Trophoblast cell (in vitro differentiated cells and primary cell): ENCODE results near the gene HIF3A.

Experiments
- DNase-seq, 2 donors: peaks; one replicate each; pipeline ENCODE4 v3.0.0-alpha.2; 2016
- H2AFZ ChIP-seq: 2 replicates; pipeline ENCODE4 v1.6.1; 2013; ENCODE audit warnings: low read length, moderate library complexity, mild to moderate bottlenecking; ENCODE audit not compliant: insufficient read depth, poor library complexity
- H2AK5ac ChIP-seq: 2 replicates; pipeline ENCODE4 v1.6.1; 2013; ENCODE audit warnings: mild to moderate bottlenecking, low read length
- H2BK120ac ChIP-seq: 2 replicates; pipeline ENCODE4 v1.6.1; 2013; ENCODE audit warnings: low read length, mild to moderate bottlenecking, moderate library complexity; ENCODE audit not compliant: insufficient read depth, poor library complexity
- H2BK12ac ChIP-seq: 2 replicates; pipeline ENCODE4 v1.6.1; 2013; ENCODE audit warnings: mild to moderate bottlenecking, low read length, moderate library complexity
- H2BK5ac ChIP-seq: 2 replicates; pipeline ENCODE4 v1.6.1; 2013; ENCODE audit warnings: low read length, low read depth, moderate library complexity, mild to moderate bottlenecking; ENCODE audit not compliant: poor library complexity
- H3K14ac ChIP-seq: 2 replicates; pipeline ENCODE4 v1.6.1; 2013; ENCODE audit warnings: mild to moderate bottlenecking, low read length
- H3K18ac ChIP-seq: 2 replicates; pipeline ENCODE4 v1.6.1; 2013; ENCODE audit warnings: mild to moderate bottlenecking, low read length
- H3K23ac ChIP-seq: 2 replicates; pipeline ENCODE4 v1.6.1; 2013; ENCODE audit warnings: low read length
- H3K27ac ChIP-seq: 2 replicates; pipeline ENCODE4 v1.5.1; 2013; ENCODE audit warnings: low read depth, mild to moderate bottlenecking, inconsistent platforms, low read length, moderate library complexity
- H3K27me3 ChIP-seq: 2 replicates; pipeline ENCODE4 v1.6.1; 2013; ENCODE audit warnings: inconsistent platforms, mild to moderate bottlenecking, low read length, moderate library complexity; ENCODE audit not compliant: insufficient read depth
- H3K36me3 ChIP-seq, 2 experiments: 1 replicate in 1 of 2; 2 replicates in 1 of 2; pipeline ENCODE4 v1.6.1; 2013; ENCODE audit warnings: low read length in 2 of 2, mild to moderate bottlenecking in 2 of 2, moderate library complexity in 1 of 2; ENCODE audit not compliant: insufficient read depth in 2 of 2, control insufficient read depth in 1 of 2
- H3K4ac ChIP-seq: 2 replicates; pipeline ENCODE4 v1.6.1; 2013; ENCODE audit warnings: low read depth, mild to moderate bottlenecking, low read length, moderate library complexity
- H3K4me1 ChIP-seq, 2 experiments: 1 replicate in 1 of 2; 2 replicates in 1 of 2; pipeline ENCODE4 v1.6.1; 2013; ENCODE audit warnings: low read length in 2 of 2, mild to moderate bottlenecking in 2 of 2, moderate library complexity in 1 of 2; ENCODE audit not compliant: insufficient read depth in 2 of 2, control insufficient read depth in 1 of 2
- H3K4me2 ChIP-seq: 2 replicates; pipeline ENCODE4 v1.6.1; 2013; ENCODE audit warnings: inconsistent platforms, mild to moderate bottlenecking, low read length, moderate library complexity
- H3K4me3 ChIP-seq: 2 replicates; pipeline ENCODE4 v1.5.1; 2013; ENCODE audit warnings: mild to moderate bottlenecking, low read depth, low read length, inconsistent platforms
- H3K79me1 ChIP-seq: one replicate; pipeline ENCODE4 v1.6.1; 2013; ENCODE audit warnings: low read length
- H3K79me2 ChIP-seq: 2 replicates; pipeline ENCODE4 v1.6.1; 2013; ENCODE audit warnings: low read length, mild to moderate bottlenecking; ENCODE audit not compliant: control insufficient read depth, insufficient read depth, poor library complexity
- H3K9ac ChIP-seq: 2 replicates; pipeline ENCODE4 v1.6.1; 2013; ENCODE audit warnings: mild to moderate bottlenecking, low read length
- H3K9me3 ChIP-seq: 2 replicates; pipeline ENCODE4 v1.6.1; 2013; ENCODE audit warnings: low read depth, mild to moderate bottlenecking, control low read depth, inconsistent platforms, low read length; ENCODE audit not compliant: insufficient read depth
- H4K12ac ChIP-seq: 2 replicates; pipeline ENCODE4 v1.6.1; 2013; ENCODE audit warnings: low read depth, mild to moderate bottlenecking, low read length, moderate library complexity
- H4K8ac ChIP-seq: 2 replicates; pipeline ENCODE4 v1.6.1; 2013; ENCODE audit warnings: low read depth, mild to moderate bottlenecking, low read length, moderate library complexity
- H4K91ac ChIP-seq: one replicate; pipeline ENCODE4 v1.6.1; 2013; ENCODE audit warnings: low read depth, mild to moderate bottlenecking, low read length, moderate library complexity
- WGBS: extraction: QIAGEN DNeasy Blood & Tissue Kit; methylation state at CpG from one replicate; pipeline ENCODE4 v1.1.7; 2013; ENCODE audit warnings: missing lambda C conversion rate; ENCODE audit not compliant: insufficient read length, insufficient coverage; ENCODE audit errors: extremely low coverage; 5-methylcytosine and 5-hydroxymethylcytosine counted together

Gene HIF3A

GRCh38 chr19:46349311-46349993, 52.6 kb downstream of the HIF3A start:
- no peak for DNase-seq
- Histone ChIP-seq H3K23ac (no peak overlapping the region), H3K79me2 (peaks cover 17% of the 10 kb centered on the region), H3K9me3 (no peaks in the 10 kb centered on the region), H2BK12ac (no peak overlapping the region), H3K9ac (no peak overlapping the region), H3K27ac (no peak overlapping the region), H2AFZ (no peak overlapping the region), H2BK5ac (no peak overlapping the region), H2BK120ac (no peak overlapping the region), H3K27me3 (no peaks in the 10 kb centered on the region), H2AK5ac (no peak overlapping the region), H3K4me2 (no peak overlapping the region), H3K4ac (peak overlapping the region; percentile 8), H3K18ac (no peak overlapping the region), H4K91ac (no peak overlapping the region), H3K36me3 (peaks cover 15 to 16% of the 10 kb centered on the region in 2 experiments), H3K79me1 (peaks cover 11% of the 10 kb centered on the region), H3K4me1 (peaks cover 0 to 2% of the 10 kb centered on the region in 2 experiments), H3K14ac (no peak overlapping the region), H3K4me3 (no peak overlapping the region), H4K8ac (no peak overlapping the region), H4K12ac (no peak overlapping the region)
- no CpG with 5 or more reads among the region's 11 CpGs for WGBS

GRCh38 chr19:46350029-46350757, 53.4 kb downstream of the HIF3A start:
- no CpG with 5 or more reads among the region's 8 CpGs for WGBS
- H3K9me3 ChIP-seq: no peaks in the 10 kb centered on the region
- H4K8ac ChIP-seq: no peak overlapping the region
- no peak overlapping the region for H3K9ac ChIP-seq
- H3K23ac ChIP-seq: no peak overlapping the region
- H3K14ac ChIP-seq: no peak overlapping the region
- H3K4ac ChIP-seq: peak overlapping the region; percentile 56
- H3K4me1 ChIP-seq: peaks cover 0 to 5% of the 10 kb centered on the region in 2 experiments
- no peak overlapping the region for H3K4me3 ChIP-seq
- no peak overlapping the region for H2BK120ac ChIP-seq
- H3K36me3 ChIP-seq: peaks cover 23% of the 10 kb centered on the region in 2 experiments
- H3K18ac ChIP-seq: no peak overlapping the region
- no peaks in the 10 kb centered on the region for H3K27me3 ChIP-seq
- no peak for DNase-seq
- no peak overlapping the region for H3K27ac ChIP-seq
- no peak overlapping the region for H2BK12ac ChIP-seq
- no peak overlapping the region for H2AFZ ChIP-seq
- no peak overlapping the region for H2AK5ac ChIP-seq
- H3K4me2 ChIP-seq: no peak overlapping the region
- peaks cover 13% of the 10 kb centered on the region for H3K79me1 ChIP-seq
- no peak overlapping the region for H2BK5ac ChIP-seq
- peaks cover 17% of the 10 kb centered on the region for H3K79me2 ChIP-seq
- H4K91ac ChIP-seq: no peak overlapping the region
- no peak overlapping the region for H4K12ac ChIP-seq

GRCh38 chr19:46350758-46351159, 53.9 kb downstream of the HIF3A start:
- Histone ChIP-seq H3K4ac (no peak overlapping the region), H2BK12ac (no peak overlapping the region), H2BK120ac (no peak overlapping the region), H3K27me3 (no peaks in the 10 kb centered on the region), H4K91ac (no peak overlapping the region), H2BK5ac (no peak overlapping the region), H3K4me2 (no peak overlapping the region), H2AFZ (no peak overlapping the region), H3K27ac (no peak overlapping the region), H3K18ac (no peak overlapping the region), H3K4me3 (no peak overlapping the region), H2AK5ac (no peak overlapping the region), H4K8ac (no peak overlapping the region), H4K12ac (no peak overlapping the region), H3K36me3 (peaks cover 26 to 29% of the 10 kb centered on the region in 2 experiments), H3K79me2 (peaks cover 17% of the 10 kb centered on the region), H3K4me1 (peaks cover 0 to 9% of the 10 kb centered on the region in 2 experiments), H3K79me1 (peaks cover 15% of the 10 kb centered on the region), H3K14ac (no peak overlapping the region), H3K9ac (no peak overlapping the region), H3K9me3 (no peaks in the 10 kb centered on the region), H3K23ac (no peak overlapping the region)
- no peak for DNase-seq
- no CpG with 5 or more reads among the region's 8 CpGs for WGBS

- Histone ChIP-seq H3K27ac (no peak overlapping the region), H3K18ac (no peak overlapping the region), H3K79me1 (peaks cover 13% of the 10 kb centered on the region), H3K27me3 (no peaks in the 10 kb centered on the region), H3K4ac (peak overlapping the region; percentile 17), H2BK12ac (no peak overlapping the region), H2BK5ac (no peak overlapping the region), H2AFZ (no peak overlapping the region), H4K12ac (no peak overlapping the region), H3K4me2 (no peak overlapping the region), H3K9me3 (no peaks in the 10 kb centered on the region), H4K8ac (no peak overlapping the region), H3K23ac (no peak overlapping the region), H2BK120ac (no peak overlapping the region), H3K9ac (no peak overlapping the region), H3K4me3 (no peak overlapping the region), H3K4me1 (peaks cover 0 to 9% of the 10 kb centered on the region in 2 experiments), H3K36me3 (peaks cover 33 to 36% of the 10 kb centered on the region in 2 experiments), H3K79me2 (peaks cover 17% of the 10 kb centered on the region), H2AK5ac (peak overlapping the region; percentile 20), H4K91ac (no peak overlapping the region), H3K14ac (no peak overlapping the region)
- WGBS: no CpG with 5 or more reads among the region's 18 CpGs
- peak; percentile 31 to 34 for DNase-seq
Measured at GRCh38 chr19:46351241-46352041, 54.6 kb downstream of the HIF3A start.
